ENCODE data around the gene TTLL7. TPM values are rescaled to one million over a fixed set of nuclear protein-coding genes. Genes with fewer than 3 reads are reported as not detected.

Gene TTLL7
- total RNA-seq, 1 donor: 3.5 TPM

GRCh38 chr1:83834621-83835264, 164.2 kb downstream of the TTLL7 start:
- no peak for DNase-seq (ENCODE audit: low read depth in 2 of 3, low spot score in 2 of 3)

- DNase-seq (ENCODE audit: low read depth in 2 of 3, low spot score in 2 of 3): no peak
Measured at GRCh38 chr1:83832194-83832593, 166.7 kb downstream of the TTLL7 start.

GRCh38 chr1:83829106-83829505, 169.8 kb downstream of the TTLL7 start:
- DNase-seq (ENCODE audit: low read depth in 2 of 3, low spot score in 2 of 3): no peak

GRCh38 chr1:83828456-83828855, 170.5 kb downstream of the TTLL7 start:
- DNase-seq (ENCODE audit: low read depth in 2 of 3, low spot score in 2 of 3): no peak

GRCh38 chr1:83827741-83828140, 171.2 kb downstream of the TTLL7 start:
- DNase-seq (ENCODE audit: low read depth in 2 of 3, low spot score in 2 of 3): no peak

- no peak for DNase-seq (ENCODE audit: low read depth in 2 of 3, low spot score in 2 of 3)
Measured at GRCh38 chr1:83822208-83822607, 176.7 kb downstream of the TTLL7 start.

- no peak for DNase-seq (ENCODE audit: low read depth in 2 of 3, low spot score in 2 of 3)
Measured at GRCh38 chr1:83819436-83819835, 179.5 kb downstream of the TTLL7 start.

GRCh38 chr1:83818916-83819315, 180.0 kb downstream of the TTLL7 start:
- DNase-seq (ENCODE audit: low read depth in 2 of 3, low spot score in 2 of 3): peak in 2 of 3 donors; percentile 12 to 40

- no peak for DNase-seq (ENCODE audit: low read depth in 2 of 3, low spot score in 2 of 3)
Measured at GRCh38 chr1:83816836-83817235, 182.1 kb downstream of the TTLL7 start.

GRCh38 chr1:83815330-83815729, 183.6 kb downstream of the TTLL7 start:
- no peak for DNase-seq (ENCODE audit: low read depth in 2 of 3, low spot score in 2 of 3)

Other genes with a start within 250 kb of the TTLL7 start
- 72.7 TPM for gene PRKACB, start 145.1 kb upstream of the TTLL7 start, total RNA-seq